Medulla oblongata (tissue), 1 donor: ENCODE measurements around the gene TLK2.
"Not testable (repeated sequence)": the region's sequence is repeated elsewhere in the genome, so short reads cannot be mapped to it uniquely, and the experiment has no call there.

ENCODE experiments used
- DNase-seq: peaks from one replicate; pipeline ENCODE4 v3.0.0-alpha.2; 2015; ENCODE audit errors: extremely low spot score

The TLK2 gene

DNA sequence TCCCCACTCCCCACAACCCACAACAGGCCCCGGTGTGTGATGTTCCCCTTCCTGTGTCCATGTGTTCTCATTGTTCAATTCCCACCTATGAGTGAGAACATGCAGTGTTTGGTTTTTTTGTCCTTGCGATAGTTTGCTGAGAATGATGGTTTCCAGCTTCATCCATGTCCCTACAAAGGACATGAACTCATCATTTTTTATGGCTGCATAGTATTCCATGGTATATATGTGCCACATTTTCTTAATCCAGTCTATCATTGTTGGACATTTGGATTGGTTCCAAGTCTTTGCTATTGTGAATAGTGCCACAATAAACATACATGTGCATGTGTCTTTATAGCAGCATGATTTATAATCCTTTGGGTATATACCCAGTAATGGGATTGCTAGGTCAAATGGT, 82.3 kb downstream of the TLK2 start:
- DNase-seq, result not testable (repeated sequence)

DNA sequence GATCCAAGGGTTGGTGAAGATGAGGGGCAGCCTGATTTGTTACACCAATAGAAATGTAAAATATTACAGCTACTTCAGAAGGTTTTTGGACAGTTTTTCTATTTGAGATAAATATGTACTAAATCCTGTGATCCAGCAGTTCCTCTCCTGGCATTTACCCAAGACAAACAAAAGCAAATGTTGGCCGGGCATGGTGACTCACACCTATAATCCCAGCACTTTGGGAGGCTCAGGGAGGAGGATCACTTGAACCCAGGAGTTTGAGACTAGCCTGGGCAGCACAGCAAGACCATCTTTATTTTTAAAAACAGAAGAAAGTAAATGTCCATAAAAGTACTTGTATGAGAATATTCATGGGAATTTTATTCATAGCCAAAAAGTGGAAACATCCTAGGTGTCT, 84.0 kb downstream of the TLK2 start:
- DNase-seq, result no peak

DNA sequence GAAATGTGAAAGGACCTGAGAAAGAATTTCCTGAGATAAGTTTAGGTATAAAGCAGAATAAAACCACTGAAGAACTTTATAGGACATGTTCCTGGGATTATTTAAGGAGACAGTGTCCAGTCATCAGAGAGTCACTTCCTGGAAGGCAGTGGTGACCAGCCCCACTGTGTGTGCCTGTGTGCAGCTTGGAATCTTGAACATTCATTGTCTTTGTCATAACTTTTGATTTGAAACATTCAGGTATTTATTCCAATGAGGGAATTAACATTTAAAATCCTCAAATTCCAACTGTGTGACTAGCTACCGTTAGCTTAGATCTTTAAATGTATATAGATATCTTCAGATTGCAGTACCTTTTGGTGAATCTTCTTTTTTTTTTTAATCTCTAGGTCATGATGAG, 87.2 kb downstream of the TLK2 start:
- DNase-seq, result no peak

GRCh38 chr17:62566996-62567578, 88.5 kb downstream of the TLK2 start:
- no peak for DNase-seq

GRCh38 chr17:62572488-62572887, 93.9 kb downstream of the TLK2 start:
- no peak for DNase-seq

- DNase-seq, result no peak
Observed at GRCh38 chr17:62572888-62573401, 94.3 kb downstream of the TLK2 start.

GRCh38 chr17:62573480-62574117, 95.0 kb downstream of the TLK2 start:
- no peak for DNase-seq

DNA sequence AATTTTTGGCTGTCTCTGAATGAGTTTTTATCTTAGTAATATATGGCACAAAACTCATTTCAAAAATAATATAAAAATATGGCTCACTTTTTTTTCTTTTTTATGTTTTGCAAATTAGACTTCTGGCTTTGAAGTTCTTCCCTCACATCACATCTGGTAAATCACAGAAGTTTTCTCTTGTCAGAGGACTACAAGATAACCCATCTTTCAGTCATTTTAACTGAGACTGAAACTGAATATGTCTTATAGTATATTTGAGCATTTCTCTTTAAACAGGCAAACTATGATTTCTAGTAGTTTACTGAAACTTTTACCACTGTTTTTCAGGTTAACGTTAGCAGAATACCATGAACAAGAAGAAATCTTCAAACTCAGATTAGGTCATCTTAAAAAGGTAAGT, 97.8 kb downstream of the TLK2 start:
- DNase-seq, result no peak

DNA sequence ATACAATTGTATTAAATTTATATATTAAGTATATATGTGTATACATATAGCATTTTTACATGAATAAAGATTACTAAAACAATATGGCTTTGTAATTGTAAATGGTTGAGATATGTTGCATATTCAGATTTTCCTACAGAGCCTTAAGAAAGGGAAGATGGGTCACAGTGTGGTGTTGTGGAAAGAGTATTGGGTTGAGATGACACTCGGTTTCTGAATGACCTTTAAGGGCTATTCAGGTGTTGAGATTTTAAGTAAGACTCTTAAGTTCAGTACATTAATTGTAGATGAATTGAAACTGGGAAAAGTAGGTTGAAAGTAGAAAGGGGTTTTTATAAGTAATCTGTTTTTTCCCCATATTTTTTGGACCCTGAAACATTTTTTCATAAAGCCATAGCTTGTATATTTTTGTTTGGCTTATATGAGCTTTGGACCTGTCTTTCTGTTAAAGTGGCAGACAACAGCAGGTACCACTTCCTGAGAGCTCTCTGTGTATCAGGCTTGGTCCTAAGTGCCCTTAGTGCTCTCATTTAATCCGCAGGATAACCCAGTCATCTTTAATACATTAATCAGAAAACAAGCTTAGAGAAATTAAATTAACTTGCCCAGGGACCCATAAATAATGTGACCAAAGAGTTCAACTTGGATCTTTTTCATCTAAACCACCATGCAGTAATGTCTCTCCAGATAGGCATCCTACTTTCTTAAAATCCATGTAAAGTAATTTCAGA, 100.3 kb downstream of the TLK2 start:
- DNase-seq, result no peak

DNA sequence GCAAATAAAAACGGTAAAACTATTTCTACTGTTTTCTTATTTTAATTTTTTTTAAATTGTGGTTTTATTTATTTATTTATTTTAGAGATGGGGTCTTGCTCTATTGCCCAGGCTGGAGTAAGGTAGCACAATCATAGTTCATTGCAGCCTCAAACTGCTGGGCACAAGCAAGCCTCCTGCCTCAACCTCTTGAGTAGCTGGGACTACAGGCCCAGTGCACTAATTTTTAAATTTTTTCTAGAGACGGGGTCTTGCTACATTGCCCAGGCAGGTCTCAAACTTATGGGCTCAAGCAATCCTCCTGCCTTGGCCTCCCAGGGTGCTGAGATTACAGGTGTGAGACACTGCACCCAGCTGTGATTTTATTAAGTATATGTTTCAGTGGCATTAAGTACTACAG, 102.3 kb downstream of the TLK2 start:
- DNase-seq, result no peak

GRCh38 chr17:62581764-62582163, 103.1 kb downstream of the TLK2 start:
- DNase-seq, result peak; percentile 44

DNA sequence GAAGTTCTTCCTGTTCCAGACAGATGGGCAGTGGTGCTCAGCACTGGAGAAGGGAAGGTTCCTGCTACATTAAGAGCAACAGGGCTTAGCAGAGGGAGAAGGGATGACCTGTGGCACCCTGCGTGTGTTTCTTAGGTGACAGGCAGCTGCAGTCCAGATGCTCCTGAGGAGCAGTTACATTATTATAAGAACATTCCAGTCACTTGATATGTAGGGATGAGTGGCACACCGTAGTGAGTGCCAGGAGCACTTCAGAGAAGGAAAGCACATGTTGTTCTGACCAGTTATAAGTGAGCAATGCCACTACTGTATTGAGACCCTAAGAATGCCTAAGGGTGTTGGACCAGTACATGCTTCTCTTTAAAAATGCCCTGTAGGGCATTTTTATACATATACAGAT, 108.9 kb downstream of the TLK2 start:
- no peak for DNase-seq

GRCh38 chr17:62588109-62588508, 109.5 kb downstream of the TLK2 start:
- DNase-seq, result peak; percentile 38

- no peak for DNase-seq
Observed at GRCh38 chr17:62591333-62591732, 112.7 kb downstream of the TLK2 start.

GRCh38 chr17:62591822-62592221, 113.2 kb downstream of the TLK2 start:
- not testable (repeated sequence) for DNase-seq

GRCh38 chr17:62592341-62593099, 113.9 kb downstream of the TLK2 start:
- DNase-seq, result no peak

DNA sequence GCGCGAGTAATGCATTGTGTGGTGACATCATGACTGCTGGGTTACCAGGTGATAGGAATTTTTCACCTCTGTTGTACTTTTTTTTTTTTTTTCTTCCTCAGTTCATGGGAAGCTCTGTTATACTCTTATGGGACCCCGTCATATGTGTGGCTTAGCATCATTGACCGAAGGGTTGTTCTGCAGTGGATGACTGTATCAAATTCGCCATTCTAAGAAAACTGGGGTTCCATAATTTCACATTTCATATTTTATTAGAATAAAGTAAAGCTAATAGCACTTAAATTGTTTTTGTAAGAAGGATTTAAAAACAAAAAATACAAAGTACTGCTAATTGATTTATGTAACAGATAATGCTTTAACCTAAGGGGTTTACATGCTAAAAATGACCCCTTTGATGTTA, 116.9 kb downstream of the TLK2 start:
- no peak for DNase-seq

DNA sequence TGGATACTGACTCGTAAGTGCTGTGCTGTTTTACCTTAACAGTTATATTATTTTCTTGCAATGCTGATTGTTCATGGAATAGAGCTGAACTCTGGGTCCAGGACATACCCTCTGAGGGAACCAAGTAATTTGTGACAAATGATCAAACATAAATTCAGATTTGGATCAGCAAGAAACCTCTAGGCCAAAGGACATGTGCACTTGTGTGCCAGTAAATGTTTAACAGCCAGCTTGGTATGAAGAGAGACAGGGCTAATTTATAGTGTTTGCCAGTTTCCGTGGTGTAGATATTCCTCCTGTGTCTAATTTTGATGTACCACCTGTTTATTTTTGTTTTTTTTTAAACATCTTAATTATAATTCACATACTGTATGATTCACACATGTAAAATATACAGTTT, 118.0 kb downstream of the TLK2 start:
- DNase-seq, result no peak

GRCh38 chr17:62597150-62597549, 118.5 kb downstream of the TLK2 start:
- DNase-seq, result no peak

DNA sequence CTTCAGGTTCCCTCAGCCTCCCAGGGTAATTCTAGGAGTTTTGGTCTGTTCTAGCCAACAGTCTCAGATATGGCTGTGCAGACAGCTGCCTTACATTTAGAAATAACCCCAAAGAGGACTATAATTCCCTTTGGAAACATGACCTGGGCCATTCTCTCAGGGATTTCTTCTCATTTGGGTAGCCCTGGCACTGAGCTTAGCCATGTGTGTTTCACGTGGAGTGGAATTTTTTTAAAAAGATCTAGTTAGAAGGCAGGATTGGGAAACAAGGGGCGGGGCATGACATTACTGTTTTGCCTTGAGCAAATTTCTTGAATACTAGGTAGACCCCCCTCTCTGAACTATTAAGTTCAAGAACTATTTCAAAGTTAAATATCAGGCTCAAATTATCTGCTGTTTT, 119.3 kb downstream of the TLK2 start:
- DNase-seq, result no peak

GRCh38 chr17:62599964-62600657, 121.5 kb downstream of the TLK2 start:
- no peak for DNase-seq

DNA sequence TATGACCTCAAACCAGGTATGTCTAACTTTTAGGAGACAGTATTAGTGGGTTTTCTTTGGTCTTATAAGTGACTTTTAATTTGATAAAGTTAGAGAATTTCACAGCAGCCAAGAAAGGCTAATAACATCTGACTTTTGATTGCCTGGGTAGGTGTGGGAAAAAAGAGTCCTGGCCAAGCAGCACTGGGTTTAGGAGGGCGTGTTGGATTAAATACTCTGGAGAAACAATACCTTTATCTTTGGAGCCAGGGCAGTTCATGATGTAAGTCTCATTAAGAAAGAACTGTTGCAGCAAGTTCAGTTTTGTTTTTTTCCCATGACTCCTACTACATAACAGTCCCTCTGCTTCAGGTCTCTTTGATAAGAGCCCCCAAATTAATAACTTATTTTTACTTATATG, 122.2 kb downstream of the TLK2 start:
- DNase-seq, result no peak
